ENCODE results near the gene DUOX1.
"Not testable (repeated sequence)": the region's sequence is repeated elsewhere in the genome, so short reads cannot be mapped to it uniquely, and the experiment has no call there.

Gene DUOX1

GRCh38 chr15:45129651-45130129, at the start of gene DUOX1, which contains the start of gene DUOXA1:
Gene DUOX1, plus strand, starts transcription at chr15:45129994. Its CDS starts 1,973 bp downstream, at chr15:45131967.
Gene DUOXA1, minus strand, starts transcription at chr15:45129879. Its CDS starts 6,865 bp downstream, at chr15:45123014.
- DNase-seq (ENCODE audit: low read depth): no peak

DNA sequence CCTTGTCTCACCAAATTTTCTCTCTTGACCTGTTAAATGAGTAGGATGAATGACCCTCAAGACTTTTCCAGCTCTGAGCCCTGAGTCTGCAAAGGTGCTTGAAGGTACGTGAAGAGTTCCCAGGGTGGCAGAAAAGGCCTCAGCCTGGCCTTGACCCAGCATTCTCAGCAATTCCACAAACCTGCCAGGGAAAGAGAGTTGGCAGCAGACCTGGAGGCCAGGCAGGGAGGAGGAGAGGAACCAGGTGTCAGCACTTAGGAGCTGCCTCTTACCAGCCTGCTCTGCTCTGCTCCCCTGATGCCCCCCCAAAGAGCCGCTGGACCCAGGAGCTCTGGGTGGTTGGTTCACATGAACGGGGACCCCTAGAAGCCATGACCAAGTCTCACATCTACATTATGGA, 49.2 kb upstream of the DUOX1 start:
- not testable (repeated sequence) for DNase-seq (ENCODE audit: low read depth)

DNA sequence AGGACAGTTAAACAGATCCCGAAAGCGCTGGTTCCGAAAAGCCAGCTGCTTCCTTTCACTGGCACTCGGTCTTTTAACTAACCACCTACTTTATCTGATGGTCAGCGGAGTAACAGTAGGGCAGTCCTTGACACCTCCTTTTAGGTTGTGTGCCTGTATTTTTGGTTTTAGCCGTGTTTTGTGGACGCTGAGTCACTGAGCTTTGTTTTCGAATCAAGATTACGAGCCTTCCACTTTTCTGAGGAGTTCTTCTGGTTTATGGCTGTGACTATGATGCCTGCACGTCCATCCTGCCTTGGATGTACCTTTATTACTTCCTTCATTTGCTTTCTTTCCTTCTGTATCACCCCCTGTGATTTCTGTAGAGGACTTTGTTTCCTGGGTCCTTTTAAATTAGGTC, 47.4 kb upstream of the DUOX1 start:
- not testable (repeated sequence) for DNase-seq (ENCODE audit: low read depth)

DNA sequence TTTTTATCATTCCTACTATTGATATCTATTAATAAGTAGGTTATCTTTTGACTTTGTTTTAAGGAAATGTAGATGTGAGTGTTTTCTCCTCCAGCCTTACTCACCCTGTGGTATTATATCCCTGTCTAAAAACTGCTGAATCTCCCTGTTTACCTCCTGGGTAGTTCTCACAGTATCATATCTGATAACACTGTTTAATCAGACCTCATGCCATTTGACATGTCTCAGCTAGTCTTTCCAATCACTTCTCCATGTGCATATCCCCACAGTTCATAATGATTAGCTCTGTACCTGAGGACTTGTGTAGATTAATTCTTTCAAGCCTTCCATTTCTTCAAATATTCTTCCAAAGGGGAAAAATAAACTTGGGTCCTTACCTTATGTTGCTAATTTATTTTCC, 46.6 kb upstream of the DUOX1 start:
- no peak for DNase-seq (ENCODE audit: low read depth)

- DNase-seq (ENCODE audit: low read depth): no peak
Observed at GRCh38 chr15:45084163-45084562, 45.6 kb upstream of the DUOX1 start.

DNA sequence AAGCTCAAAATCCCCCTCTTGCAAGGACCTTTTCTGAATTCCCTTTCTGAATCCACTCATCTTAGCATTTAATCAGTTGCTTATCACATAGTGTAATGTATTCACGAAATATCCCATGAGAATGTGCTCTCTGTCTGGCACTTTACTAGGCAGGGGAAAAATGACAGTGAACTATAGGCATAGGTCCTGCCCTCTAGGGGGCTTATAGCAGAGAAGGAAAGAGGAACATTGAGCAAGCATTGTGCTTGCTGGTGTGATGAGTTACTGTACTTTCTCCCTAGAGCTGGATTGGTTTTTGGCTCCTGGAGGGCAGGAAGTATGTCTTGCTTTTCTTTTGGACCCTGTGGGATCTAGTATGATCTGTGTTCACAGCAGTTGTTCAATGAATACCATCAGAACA, 42.3 kb upstream of the DUOX1 start:
- no peak for DNase-seq (ENCODE audit: low read depth)

DNA sequence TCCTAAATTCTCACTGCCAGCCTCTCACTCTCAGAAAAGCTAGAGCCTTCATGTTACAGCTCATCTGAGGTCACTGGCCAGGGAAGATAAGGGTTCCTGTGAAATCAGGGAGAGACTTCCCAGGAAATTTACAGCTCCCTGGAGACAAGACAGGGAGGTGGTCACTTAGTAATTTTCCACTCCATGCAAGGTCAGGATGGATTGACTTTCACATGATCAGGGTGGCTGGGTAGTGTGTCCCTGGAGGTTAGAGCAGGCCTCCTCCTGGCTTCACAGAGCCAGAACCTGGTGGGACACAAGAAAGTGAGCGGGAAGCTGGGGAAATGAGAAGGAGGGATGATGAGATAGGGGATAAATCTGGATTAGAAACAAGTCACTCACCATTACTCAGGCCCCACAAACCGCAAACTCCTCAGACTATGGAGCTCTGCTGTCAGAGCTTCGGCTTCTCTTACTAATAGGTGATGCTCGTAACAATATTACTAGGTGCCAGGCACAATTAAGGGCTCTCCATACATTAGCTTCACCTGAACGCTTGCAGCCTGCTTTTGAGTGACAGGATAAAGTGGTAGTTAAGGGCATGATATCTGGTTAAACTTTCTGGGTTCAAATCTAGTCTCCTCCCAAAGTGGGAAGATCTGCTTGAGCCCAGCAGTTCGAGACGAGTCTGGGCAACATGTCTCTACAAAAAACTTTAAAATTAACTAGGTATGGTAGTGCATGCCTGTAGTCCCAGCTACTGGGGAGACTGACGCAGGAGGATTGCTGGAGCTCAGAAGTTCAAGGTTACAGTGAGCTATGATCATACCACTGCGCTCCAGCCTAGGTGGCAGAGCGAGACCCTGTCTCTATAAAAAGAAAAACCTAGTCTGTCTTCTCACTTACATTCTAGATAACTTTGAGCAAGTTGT, 40.7 kb upstream of the DUOX1 start:
- DNase-seq (ENCODE audit: low read depth): no peak

DNA sequence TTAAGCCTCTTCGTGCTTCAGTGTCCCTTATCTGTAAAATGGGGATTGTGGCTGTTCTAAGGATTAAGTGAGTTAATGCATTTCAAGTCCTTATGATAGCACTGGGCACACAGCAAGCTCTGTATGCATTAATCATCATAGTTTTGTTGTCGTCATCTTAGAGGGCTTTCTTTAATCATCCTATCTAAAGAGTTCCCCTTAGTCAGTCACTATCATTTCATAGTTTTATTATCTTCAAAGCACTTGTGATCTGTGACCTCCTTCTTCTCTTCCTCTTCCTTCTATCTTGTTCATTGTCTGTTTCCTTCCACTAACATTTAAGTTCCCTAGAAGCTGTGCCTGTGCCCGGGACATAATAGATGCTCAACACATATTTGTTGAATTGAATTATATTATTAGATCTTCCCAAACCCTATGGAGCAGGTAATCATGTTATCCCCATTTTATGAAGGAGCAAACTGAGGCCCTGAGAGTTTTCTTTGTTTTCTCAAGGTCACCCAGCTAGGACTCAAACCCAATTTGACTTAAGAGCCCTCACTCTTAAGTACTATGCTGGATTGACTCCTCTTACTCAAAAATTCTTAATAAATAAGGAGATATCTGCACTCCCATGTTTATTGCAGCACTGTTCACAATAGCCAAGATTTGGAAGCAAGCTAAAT, 40.0 kb upstream of the DUOX1 start:
- no peak for DNase-seq (ENCODE audit: low read depth)

GRCh38 chr15:45091161-45091560, 38.6 kb upstream of the DUOX1 start:
- no peak for DNase-seq (ENCODE audit: low read depth)

DNA sequence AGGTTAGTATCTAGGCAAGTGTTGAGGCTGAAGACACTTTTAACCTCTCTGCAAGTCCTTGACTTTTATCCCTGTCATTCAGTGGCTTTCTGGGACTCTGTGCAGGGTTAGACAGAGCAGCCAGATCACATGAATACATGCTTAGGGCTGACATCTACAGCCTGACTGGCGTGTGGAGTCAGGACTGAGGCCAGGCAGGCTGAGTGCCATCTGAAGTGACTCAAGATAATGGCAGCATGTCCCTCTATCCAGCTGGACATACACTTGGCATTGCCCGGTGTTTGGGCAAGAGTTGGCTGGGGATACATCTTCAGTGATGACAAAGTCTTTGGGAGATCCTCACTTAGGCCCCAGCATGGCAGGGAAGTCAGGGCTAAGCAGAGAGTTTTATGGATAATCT, 38.2 kb upstream of the DUOX1 start:
- no peak for DNase-seq (ENCODE audit: low read depth)

- DNase-seq (ENCODE audit: low read depth): no peak
Observed at GRCh38 chr15:45093013-45093412, 36.8 kb upstream of the DUOX1 start.

DNA sequence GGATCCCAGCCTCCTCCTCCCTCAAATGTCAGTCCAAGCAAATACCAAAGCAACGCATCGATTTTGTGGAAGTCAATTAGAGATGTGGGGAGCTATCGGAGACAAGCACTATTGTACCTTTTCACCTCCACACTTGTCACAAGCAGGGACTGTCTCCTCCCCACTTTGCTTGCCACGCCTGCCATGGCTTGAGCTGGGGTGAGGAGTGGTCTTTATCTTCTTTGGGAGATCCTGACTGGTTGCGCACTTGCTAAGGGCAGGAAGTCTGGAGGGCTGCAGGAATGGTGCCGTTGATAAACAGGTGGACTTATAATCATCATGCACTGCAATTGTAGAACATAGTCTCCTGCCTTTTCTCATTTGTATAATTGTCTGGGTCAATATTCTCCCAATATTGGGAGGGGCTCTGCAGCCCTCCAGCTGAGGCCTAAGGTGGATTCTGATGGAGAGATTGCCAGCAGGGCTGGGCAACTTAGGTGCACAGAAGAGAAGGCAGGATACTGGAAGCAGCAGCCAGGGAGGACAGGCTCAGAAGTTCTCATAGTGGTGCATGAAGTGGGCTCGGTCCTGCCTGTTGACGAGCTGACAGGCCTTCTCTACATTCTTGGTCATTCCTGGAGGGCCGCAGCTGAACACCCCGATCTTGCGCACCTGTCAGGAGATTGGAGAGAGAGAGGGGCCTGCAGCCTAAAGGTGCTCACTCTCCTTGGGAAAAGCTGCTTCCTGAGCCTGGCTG, 36.0 kb upstream of the DUOX1 start:
- no peak for DNase-seq (ENCODE audit: low read depth)

- no peak for DNase-seq (ENCODE audit: low read depth)
Observed at GRCh38 chr15:45094358-45094730, 35.5 kb upstream of the DUOX1 start.

- DNase-seq (ENCODE audit: low read depth): no peak
Observed at GRCh38 chr15:45095661-45096060, 34.1 kb upstream of the DUOX1 start.

GRCh38 chr15:45097466-45097865, 32.3 kb upstream of the DUOX1 start:
- DNase-seq (ENCODE audit: low read depth): no peak

DNA sequence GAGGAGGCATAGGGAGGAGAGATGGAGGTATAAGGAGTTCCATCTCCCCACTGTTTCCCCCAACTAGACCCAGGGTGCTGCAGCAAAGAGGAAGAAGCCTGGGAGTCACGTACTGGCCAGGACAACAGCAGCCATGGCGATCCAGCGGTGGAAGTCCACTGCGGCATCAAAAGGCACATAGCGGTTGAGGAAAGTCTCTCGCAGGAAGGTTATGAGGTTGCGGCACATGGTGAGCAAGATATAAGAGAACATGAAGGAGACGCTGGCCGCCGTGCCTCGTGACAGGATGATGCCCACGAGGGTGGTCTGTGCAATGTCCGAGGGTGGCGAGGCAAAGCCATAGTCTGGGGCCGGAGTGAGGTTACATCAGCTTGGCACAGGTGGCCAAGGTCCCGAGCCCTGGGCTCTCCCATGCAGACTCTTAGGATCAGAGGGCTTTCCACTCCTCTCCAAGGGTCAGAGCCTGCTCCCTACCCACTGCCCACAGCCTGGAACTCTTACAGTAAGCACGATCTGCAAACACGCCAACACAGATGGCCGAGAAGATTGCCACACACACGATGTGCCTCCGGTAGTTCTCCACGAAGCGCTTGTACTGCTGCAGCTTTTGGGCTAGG, 30.1 kb upstream of the DUOX1 start:
- DNase-seq (ENCODE audit: low read depth): no peak

GRCh38 chr15:45100884-45101625, 28.7 kb upstream of the DUOX1 start:
- DNase-seq (ENCODE audit: low read depth): no peak

- DNase-seq (ENCODE audit: low read depth): no peak
Observed at GRCh38 chr15:45101749-45102148, 28.0 kb upstream of the DUOX1 start.

DNA sequence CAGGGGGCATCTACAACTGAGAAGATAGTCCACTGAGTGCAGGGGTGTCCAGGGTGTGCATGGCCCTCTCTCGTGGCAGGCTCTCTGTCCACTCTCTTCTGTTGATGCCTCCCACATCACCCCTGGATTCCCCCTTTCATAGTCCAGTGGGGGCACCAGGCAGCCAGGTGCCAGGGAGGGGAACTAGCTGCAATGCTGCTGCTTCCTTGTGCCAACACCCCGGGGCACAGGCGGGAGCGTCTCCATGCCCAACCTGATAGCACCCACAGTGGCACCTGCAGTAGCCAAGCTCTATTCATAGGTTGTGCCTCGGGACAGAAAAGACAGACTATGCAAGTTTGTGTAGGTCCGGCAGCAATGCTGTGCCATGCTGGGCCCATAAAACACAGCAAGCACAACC, 27.6 kb upstream of the DUOX1 start:
- DNase-seq (ENCODE audit: low read depth): no peak

- DNase-seq (ENCODE audit: low read depth): not testable (repeated sequence)
Observed at GRCh38 chr15:45104170-45104569, 25.6 kb upstream of the DUOX1 start.

DNA sequence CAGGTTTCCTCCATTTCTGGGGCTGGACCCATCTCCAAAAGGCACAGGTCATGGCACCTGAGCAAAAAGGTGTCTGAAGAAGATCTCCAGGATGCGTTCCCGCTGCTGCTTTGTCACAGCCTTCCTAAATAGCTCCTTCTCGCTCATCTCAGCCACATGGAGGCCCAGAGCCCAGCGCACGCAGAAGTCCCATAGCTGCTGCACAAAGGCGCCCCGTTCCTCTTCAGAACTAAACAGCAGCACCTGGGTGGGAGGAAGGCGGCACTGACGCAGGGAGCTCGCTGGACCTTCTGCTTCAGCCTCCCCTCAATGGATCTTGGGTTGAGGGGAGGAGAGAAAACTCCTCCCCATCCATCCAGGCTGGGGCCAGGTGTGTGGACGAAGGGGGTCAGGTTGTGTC, 24.2 kb upstream of the DUOX1 start:
- DNase-seq (ENCODE audit: low read depth): no peak
